ENCODE data around the gene CHRND. TPM values are rescaled to one million over a fixed set of nuclear protein-coding genes. Genes with fewer than 3 reads are reported as not detected.

Gene CHRND
- total and polyA plus RNA-seq, 2 experiments from 2014 or later = 0.10 to 0.11 TPM

DNA sequence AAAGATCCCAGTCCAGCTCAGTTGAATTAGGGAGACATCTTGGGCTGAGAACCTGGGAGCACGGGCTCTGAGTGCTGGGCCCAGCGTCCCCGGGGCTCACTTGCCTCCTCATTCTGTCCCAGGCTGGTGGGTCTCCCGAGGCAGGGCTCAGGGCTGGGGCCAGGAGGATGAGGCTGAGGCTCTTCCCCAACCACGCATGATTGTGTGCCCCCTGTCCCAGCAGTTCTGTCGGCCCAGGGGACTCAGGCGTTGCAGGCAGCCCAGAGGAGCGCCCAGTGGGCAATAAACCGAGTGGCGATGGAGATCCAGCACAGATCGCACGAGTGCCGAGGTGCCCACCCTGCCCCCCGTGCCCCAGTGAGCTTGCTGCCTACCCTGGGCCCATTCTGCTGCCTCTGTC, 4.9 kb upstream of the CHRND start (continued):
- TF ChIP-seq, protein P1, sequence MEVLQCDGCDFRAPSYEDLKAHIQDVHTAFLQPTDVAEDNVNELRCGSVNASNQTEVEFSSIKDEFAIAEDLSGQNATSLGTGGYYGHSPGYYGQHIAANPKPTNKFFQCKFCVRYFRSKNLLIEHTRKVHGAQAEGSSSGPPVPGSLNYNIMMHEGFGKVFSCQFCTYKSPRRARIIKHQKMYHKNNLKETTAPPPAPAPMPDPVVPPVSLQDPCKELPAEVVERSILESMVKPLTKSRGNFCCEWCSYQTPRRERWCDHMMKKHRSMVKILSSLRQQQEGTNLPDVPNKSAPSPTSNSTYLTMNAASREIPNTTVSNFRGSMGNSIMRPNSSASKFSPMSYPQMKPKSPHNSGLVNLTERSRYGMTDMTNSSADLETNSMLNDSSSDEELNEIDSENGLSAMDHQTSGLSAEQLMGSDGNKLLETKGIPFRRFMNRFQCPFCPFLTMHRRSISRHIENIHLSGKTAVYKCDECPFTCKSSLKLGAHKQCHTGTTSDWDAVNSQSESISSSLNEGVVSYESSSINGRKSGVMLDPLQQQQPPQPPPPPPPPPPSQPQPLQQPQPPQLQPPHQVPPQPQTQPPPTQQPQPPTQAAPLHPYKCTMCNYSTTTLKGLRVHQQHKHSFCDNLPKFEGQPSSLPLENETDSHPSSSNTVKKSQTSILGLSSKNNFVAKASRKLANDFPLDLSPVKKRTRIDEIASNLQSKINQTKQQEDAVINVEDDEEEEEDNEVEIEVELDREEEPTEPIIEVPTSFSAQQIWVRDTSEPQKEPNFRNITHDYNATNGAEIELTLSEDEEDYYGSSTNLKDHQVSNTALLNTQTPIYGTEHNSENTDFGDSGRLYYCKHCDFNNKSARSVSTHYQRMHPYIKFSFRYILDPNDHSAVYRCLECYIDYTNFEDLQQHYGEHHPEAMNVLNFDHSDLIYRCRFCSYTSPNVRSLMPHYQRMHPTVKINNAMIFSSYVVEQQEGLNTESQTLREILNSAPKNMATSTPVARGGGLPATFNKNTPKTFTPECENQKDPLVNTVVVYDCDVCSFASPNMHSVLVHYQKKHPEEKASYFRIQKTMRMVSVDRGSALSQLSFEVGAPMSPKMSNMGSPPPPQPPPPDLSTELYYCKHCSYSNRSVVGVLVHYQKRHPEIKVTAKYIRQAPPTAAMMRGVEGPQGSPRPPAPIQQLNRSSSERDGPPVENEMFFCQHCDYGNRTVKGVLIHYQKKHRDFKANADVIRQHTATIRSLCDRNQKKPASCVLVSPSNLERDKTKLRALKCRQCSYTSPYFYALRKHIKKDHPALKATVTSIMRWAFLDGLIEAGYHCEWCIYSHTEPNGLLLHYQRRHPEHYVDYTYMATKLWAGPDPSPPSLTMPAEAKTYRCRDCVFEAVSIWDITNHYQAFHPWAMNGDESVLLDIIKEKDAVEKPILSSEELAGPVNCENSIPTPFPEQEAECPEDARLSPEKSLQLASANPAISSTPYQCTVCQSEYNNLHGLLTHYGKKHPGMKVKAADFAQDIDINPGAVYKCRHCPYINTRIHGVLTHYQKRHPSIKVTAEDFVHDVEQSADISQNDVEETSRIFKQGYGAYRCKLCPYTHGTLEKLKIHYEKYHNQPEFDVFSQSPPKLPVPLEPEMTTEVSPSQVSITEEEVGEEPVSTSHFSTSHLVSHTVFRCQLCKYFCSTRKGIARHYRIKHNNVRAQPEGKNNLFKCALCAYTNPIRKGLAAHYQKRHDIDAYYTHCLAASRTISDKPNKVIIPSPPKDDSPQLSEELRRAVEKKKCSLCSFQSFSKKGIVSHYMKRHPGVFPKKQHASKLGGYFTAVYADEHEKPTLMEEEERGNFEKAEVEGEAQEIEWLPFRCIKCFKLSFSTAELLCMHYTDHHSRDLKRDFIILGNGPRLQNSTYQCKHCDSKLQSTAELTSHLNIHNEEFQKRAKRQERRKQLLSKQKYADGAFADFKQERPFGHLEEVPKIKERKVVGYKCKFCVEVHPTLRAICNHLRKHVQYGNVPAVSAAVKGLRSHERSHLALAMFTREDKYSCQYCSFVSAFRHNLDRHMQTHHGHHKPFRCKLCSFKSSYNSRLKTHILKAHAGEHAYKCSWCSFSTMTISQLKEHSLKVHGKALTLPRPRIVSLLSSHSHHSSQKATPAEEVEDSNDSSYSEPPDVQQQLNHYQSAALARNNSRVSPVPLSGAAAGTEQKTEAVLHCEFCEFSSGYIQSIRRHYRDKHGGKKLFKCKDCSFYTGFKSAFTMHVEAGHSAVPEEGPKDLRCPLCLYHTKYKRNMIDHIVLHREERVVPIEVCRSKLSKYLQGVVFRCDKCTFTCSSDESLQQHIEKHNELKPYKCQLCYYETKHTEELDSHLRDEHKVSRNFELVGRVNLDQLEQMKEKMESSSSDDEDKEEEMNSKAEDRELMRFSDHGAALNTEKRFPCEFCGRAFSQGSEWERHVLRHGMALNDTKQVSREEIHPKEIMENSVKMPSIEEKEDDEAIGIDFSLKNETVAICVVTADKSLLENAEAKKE (CRISPR knock-in tag; IDR thresholded peaks at IDR 0.05) = no peak

DNA sequence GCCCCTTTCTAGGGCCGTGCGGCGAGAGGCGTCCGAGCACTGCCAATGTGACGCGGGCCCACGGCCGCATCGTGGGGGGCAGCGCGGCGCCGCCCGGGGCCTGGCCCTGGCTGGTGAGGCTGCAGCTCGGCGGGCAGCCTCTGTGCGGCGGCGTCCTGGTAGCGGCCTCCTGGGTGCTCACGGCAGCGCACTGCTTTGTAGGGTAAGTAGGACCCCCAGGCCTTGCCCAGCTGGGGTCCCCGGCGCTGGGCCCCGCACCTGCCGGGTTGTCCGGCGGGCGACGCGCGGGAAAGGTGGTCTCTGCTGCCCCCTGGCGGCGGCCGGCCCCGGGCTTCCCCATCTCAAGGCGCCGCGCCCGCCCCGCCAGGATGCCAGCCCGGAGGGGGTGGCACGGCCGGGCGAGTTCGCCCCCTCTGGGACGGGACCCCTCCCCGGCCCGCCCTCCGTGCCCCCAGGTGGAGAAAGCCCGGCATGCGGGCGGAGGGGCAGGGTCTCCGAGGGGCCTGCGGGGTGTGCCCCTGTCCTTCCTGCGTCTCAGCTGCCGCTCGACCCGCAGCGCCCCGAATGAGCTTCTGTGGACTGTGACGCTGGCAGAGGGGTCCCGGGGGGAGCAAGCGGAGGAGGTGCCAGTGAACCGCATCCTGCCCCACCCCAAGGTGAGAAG, 3.9 kb upstream of the CHRND start:
- Mint-ChIP-seq H3K9me3 (no peaks in the 10 kb centered on the region), H3K4me3 (no peak overlapping the region), H3K36me3 (ENCODE audit: low read depth) (no peaks in the 10 kb centered on the region; the same call in 2 of the 3 replicates), H3K4me1 (peaks cover 17% of the 10 kb centered on the region), H3K27ac (no peak overlapping the region), H3K27me3 (ENCODE audit: insufficient read depth, low read depth, poor library complexity) (peaks cover 38% of the 10 kb centered on the region)
- peak; percentile 42 for ATAC-seq
- Histone ChIP-seq H4K20me1 (replicated peaks; ENCODE audit: insufficient read depth) (no peaks in the 10 kb centered on the region), H3K4me3 (peak overlapping the region; percentile 53), H3K9me2 (ENCODE audit: insufficient read depth) (no peaks in the 10 kb centered on the region), H3K27ac (ENCODE audit: low read depth) (no peak overlapping the region), H2AFZ (peak overlapping the region; percentile 72), H3K4me2 (peak overlapping the region; percentile 73), H3K79me2 (replicated peaks; ENCODE audit: insufficient read depth) (no peaks in the 10 kb centered on the region), H3K27me3 (ENCODE audit: insufficient read depth) (peaks cover 44% of the 10 kb centered on the region), H3K36me3 (ENCODE audit: insufficient read depth) (no peaks in the 10 kb centered on the region), H3F3A (replicated peaks; ENCODE audit: low read depth) (0 out of 2 replicates have a peak, but pooled peaks cover 3% of the 10 kb centered on the region), H3K4me1 (ENCODE audit: insufficient read depth) (no peaks in the 10 kb centered on the region; the same call in 1 of the 2 replicates)
- peak; percentile 66 for DNase-seq (ENCODE audit: low spot score)
- TF ChIP-seq ZNF114 (CRISPR knock-in tag; IDR thresholded peaks at IDR 0.05) (no peak), CREB1 (CRISPR knock-in tag; IDR thresholded peaks at IDR 0.05; ENCODE audit: low read depth) (no peak), ZNF331 (CRISPR knock-in tag; IDR thresholded peaks at IDR 0.05; ENCODE audit: low read depth) (no peak), NANOG (IDR thresholded peaks at IDR 0.05; ENCODE audit: borderline replicate concordance) (no peak), EZH2 (IDR thresholded peaks at IDR 0.05; ENCODE audit: low read depth, unreplicated experiment) (peak; percentile 53), STAT1 (IDR thresholded peaks at IDR 0.05; ENCODE audit: unreplicated experiment) (no peak)
- TF ChIP-seq, protein P2, sequence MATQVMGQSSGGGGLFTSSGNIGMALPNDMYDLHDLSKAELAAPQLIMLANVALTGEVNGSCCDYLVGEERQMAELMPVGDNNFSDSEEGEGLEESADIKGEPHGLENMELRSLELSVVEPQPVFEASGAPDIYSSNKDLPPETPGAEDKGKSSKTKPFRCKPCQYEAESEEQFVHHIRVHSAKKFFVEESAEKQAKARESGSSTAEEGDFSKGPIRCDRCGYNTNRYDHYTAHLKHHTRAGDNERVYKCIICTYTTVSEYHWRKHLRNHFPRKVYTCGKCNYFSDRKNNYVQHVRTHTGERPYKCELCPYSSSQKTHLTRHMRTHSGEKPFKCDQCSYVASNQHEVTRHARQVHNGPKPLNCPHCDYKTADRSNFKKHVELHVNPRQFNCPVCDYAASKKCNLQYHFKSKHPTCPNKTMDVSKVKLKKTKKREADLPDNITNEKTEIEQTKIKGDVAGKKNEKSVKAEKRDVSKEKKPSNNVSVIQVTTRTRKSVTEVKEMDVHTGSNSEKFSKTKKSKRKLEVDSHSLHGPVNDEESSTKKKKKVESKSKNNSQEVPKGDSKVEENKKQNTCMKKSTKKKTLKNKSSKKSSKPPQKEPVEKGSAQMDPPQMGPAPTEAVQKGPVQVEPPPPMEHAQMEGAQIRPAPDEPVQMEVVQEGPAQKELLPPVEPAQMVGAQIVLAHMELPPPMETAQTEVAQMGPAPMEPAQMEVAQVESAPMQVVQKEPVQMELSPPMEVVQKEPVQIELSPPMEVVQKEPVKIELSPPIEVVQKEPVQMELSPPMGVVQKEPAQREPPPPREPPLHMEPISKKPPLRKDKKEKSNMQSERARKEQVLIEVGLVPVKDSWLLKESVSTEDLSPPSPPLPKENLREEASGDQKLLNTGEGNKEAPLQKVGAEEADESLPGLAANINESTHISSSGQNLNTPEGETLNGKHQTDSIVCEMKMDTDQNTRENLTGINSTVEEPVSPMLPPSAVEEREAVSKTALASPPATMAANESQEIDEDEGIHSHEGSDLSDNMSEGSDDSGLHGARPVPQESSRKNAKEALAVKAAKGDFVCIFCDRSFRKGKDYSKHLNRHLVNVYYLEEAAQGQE (IDR thresholded peaks at IDR 0.05; ENCODE audit: unreplicated experiment) = no peak
- TF ChIP-seq, protein P3, sequence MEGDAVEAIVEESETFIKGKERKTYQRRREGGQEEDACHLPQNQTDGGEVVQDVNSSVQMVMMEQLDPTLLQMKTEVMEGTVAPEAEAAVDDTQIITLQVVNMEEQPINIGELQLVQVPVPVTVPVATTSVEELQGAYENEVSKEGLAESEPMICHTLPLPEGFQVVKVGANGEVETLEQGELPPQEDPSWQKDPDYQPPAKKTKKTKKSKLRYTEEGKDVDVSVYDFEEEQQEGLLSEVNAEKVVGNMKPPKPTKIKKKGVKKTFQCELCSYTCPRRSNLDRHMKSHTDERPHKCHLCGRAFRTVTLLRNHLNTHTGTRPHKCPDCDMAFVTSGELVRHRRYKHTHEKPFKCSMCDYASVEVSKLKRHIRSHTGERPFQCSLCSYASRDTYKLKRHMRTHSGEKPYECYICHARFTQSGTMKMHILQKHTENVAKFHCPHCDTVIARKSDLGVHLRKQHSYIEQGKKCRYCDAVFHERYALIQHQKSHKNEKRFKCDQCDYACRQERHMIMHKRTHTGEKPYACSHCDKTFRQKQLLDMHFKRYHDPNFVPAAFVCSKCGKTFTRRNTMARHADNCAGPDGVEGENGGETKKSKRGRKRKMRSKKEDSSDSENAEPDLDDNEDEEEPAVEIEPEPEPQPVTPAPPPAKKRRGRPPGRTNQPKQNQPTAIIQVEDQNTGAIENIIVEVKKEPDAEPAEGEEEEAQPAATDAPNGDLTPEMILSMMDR (conservative IDR thresholded peaks at IDR 0.05; ENCODE audit: low read depth in 2 of 2) = peak; percentile 58 to 80

All from GM23338 (cell line).